ENCODE data around the gene EID2B. TPM values are rescaled to one million over a fixed set of nuclear protein-coding genes. Genes with fewer than 3 reads are reported as not detected.

The EID2B gene
- total RNA-seq, 1 experiment from 2014 or later, result 4.0 TPM

GRCh38 chr19:39543477-39543857 is 10.8 kb upstream of the EID2B start:
- H3K27me3 ChIP-seq (ENCODE audit: control insufficient read depth, insufficient read depth, low read length), result no peaks in the 10 kb centered on the region
- H3K4me3 ChIP-seq (ENCODE audit: insufficient read depth, low read depth, low read length), result no peak overlapping the region
- DNase-seq, result no peak
- no peaks in the 10 kb centered on the region for H3K36me3 ChIP-seq (replicated peaks; ENCODE audit: control insufficient read depth, insufficient read depth, low read length)

GRCh38 chr19:39542206-39542605 is 9.6 kb upstream of the EID2B start:
- Histone ChIP-seq H3K27me3 (ENCODE audit: control insufficient read depth, insufficient read depth, low read length) (no peaks in the 10 kb centered on the region), H3K36me3 (replicated peaks; ENCODE audit: control insufficient read depth, insufficient read depth, low read length) (no peaks in the 10 kb centered on the region), H3K4me3 (ENCODE audit: insufficient read depth, low read depth, low read length) (no peak overlapping the region)
- DNase-seq, result peak; percentile 32

- DNase-seq, result no peak
- Histone ChIP-seq H3K4me3 (ENCODE audit: insufficient read depth, low read depth, low read length) (no peak overlapping the region; the same call in 1 of the 2 replicates), H3K36me3 (replicated peaks; ENCODE audit: control insufficient read depth, insufficient read depth, low read length) (no peaks in the 10 kb centered on the region), H3K27me3 (ENCODE audit: control insufficient read depth, insufficient read depth, low read length) (no peaks in the 10 kb centered on the region)
Observed at GRCh38 chr19:39540333-39540673, 7.7 kb upstream of the EID2B start.

- no peaks in the 10 kb centered on the region for H3K27me3 ChIP-seq (ENCODE audit: control insufficient read depth, insufficient read depth, low read length)
- peak within 1 kb of the TSS; percentile 88 for H3K4me3 ChIP-seq (ENCODE audit: insufficient read depth, low read depth, low read length)
- peak; percentile 96 for DNase-seq
- no peaks in the 10 kb centered on the region for H3K36me3 ChIP-seq (replicated peaks; ENCODE audit: control insufficient read depth, insufficient read depth, low read length)
Observed at GRCh38 chr19:39539518-39540332, 7.1 kb upstream of the EID2B start, which contains the start of gene EID2. Gene EID2 (minus strand): TSS chr19:39540161. CDS start chr19:39540079, 82 bp downstream.

GRCh38 chr19:39539165-39539517 is 6.5 kb upstream of the EID2B start:
- DNase-seq, result peak; percentile 60
- Histone ChIP-seq H3K36me3 (replicated peaks; ENCODE audit: control insufficient read depth, insufficient read depth, low read length) (no peaks in the 10 kb centered on the region), H3K27me3 (ENCODE audit: control insufficient read depth, insufficient read depth, low read length) (no peaks in the 10 kb centered on the region), H3K4me3 (ENCODE audit: insufficient read depth, low read depth, low read length) (peak overlapping the region; percentile 88)

- Histone ChIP-seq H3K4me3 (ENCODE audit: insufficient read depth, low read depth, low read length) (no peak overlapping the region), H3K27me3 (ENCODE audit: control insufficient read depth, insufficient read depth, low read length) (no peaks in the 10 kb centered on the region), H3K36me3 (replicated peaks; ENCODE audit: control insufficient read depth, insufficient read depth, low read length) (no peaks in the 10 kb centered on the region)
- DNase-seq, result no peak
Observed at GRCh38 chr19:39533791-39534190, 1.1 kb upstream of the EID2B start.

GRCh38 chr19:39533003-39533512 is 406 bp upstream of the EID2B start:
- no peaks in the 10 kb centered on the region for H3K27me3 ChIP-seq (ENCODE audit: control insufficient read depth, insufficient read depth, low read length)
- H3K36me3 ChIP-seq (replicated peaks; ENCODE audit: control insufficient read depth, insufficient read depth, low read length), result no peaks in the 10 kb centered on the region
- no peak for DNase-seq
- no peak overlapping the region for H3K4me3 ChIP-seq (ENCODE audit: insufficient read depth, low read depth, low read length)

GRCh38 chr19:39531834-39532232 is 819 bp downstream of the EID2B start:
- Histone ChIP-seq H3K36me3 (replicated peaks; ENCODE audit: control insufficient read depth, insufficient read depth, low read length) (no peaks in the 10 kb centered on the region), H3K4me3 (ENCODE audit: insufficient read depth, low read depth, low read length) (peak overlapping the region; percentile 91), H3K27me3 (ENCODE audit: control insufficient read depth, insufficient read depth, low read length) (no peaks in the 10 kb centered on the region)
- DNase-seq, result no peak

- H3K36me3 ChIP-seq (replicated peaks; ENCODE audit: control insufficient read depth, insufficient read depth, low read length), result peaks cover 4% of the 10 kb centered on the region
- H3K27me3 ChIP-seq (ENCODE audit: control insufficient read depth, insufficient read depth, low read length), result no peaks in the 10 kb centered on the region
- no peak for DNase-seq
- H3K4me3 ChIP-seq (ENCODE audit: insufficient read depth, low read depth, low read length), result no peak overlapping the region
Observed at GRCh38 chr19:39525205-39525604, 7.4 kb downstream of the EID2B start.

- Histone ChIP-seq H3K36me3 (replicated peaks; ENCODE audit: control insufficient read depth, insufficient read depth, low read length) (peaks cover 4% of the 10 kb centered on the region), H3K4me3 (ENCODE audit: insufficient read depth, low read depth, low read length) (no peak overlapping the region), H3K27me3 (ENCODE audit: control insufficient read depth, insufficient read depth, low read length) (no peaks in the 10 kb centered on the region)
- no peak for DNase-seq
Observed at GRCh38 chr19:39524495-39524894, 8.2 kb downstream of the EID2B start.

GRCh38 chr19:39520541-39521484 is 11.8 kb downstream of the EID2B start:
- Histone ChIP-seq H3K27me3 (ENCODE audit: control insufficient read depth, insufficient read depth, low read length) (peaks cover 5% of the 10 kb centered on the region; the same call in 1 of the 2 replicates), H3K4me3 (ENCODE audit: insufficient read depth, low read depth, low read length) (no peak overlapping the region), H3K36me3 (replicated peaks; ENCODE audit: control insufficient read depth, insufficient read depth, low read length) (peaks cover 4% of the 10 kb centered on the region)
- no peak for DNase-seq

GRCh38 chr19:39518975-39519374 is 13.7 kb downstream of the EID2B start:
- peak overlapping the region; percentile 32; the same call in 1 of the 2 replicates for H3K4me3 ChIP-seq (ENCODE audit: insufficient read depth, low read depth, low read length)
- peak; percentile 60 for DNase-seq
- peaks cover 2% of the 10 kb centered on the region for H3K36me3 ChIP-seq (replicated peaks; ENCODE audit: control insufficient read depth, insufficient read depth, low read length)
- peaks cover 24% of the 10 kb centered on the region for H3K27me3 ChIP-seq (ENCODE audit: control insufficient read depth, insufficient read depth, low read length)

- Histone ChIP-seq H3K27me3 (ENCODE audit: control insufficient read depth, insufficient read depth, low read length) (peaks cover 28% of the 10 kb centered on the region), H3K4me3 (ENCODE audit: insufficient read depth, low read depth, low read length) (peak overlapping the region; percentile 32; the same call in 1 of the 2 replicates), H3K36me3 (replicated peaks; ENCODE audit: control insufficient read depth, insufficient read depth, low read length) (peaks cover 2% of the 10 kb centered on the region)
- peak; percentile 73 for DNase-seq
Observed at GRCh38 chr19:39518458-39518857, 14.2 kb downstream of the EID2B start.

GRCh38 chr19:39517432-39517831 is 15.2 kb downstream of the EID2B start:
- Histone ChIP-seq H3K36me3 (replicated peaks; ENCODE audit: control insufficient read depth, insufficient read depth, low read length) (no peaks in the 10 kb centered on the region; the same call in none of the 2 replicates), H3K27me3 (ENCODE audit: control insufficient read depth, insufficient read depth, low read length) (peaks cover 34% of the 10 kb centered on the region), H3K4me3 (ENCODE audit: insufficient read depth, low read depth, low read length) (no peak overlapping the region)
- no peak for DNase-seq

All from H7 (cell line).